GM19193 (cell line): Measurements from ENCODE around the gene SLC66A3.

ENCODE experiments used
- POLR2A ChIP-seq: IDR thresholded peaks from 4 replicates; pipeline ENCODE4 v1.6.1; 2011; ENCODE audit not compliant: insufficient read depth, insufficient read length; ENCODE audit errors: extremely low read depth

The SLC66A3 gene

GRCh38 chr2:11154016-11154922 is 998 bp upstream of the SLC66A3 start:
- no peak for TF ChIP-seq POLR2A

- peak; percentile 74 for TF ChIP-seq POLR2A
Measured at GRCh38 chr2:11154923-11155380, 315 bp upstream of the SLC66A3 start.

- no peak for TF ChIP-seq POLR2A
Measured at GRCh38 chr2:11156396-11157075, 1.3 kb downstream of the SLC66A3 start.

- no peak for TF ChIP-seq POLR2A
Measured at GRCh38 chr2:11157296-11157695, 2.0 kb downstream of the SLC66A3 start.

- TF ChIP-seq POLR2A, result no peak
Measured at GRCh38 chr2:11157731-11158130, 2.5 kb downstream of the SLC66A3 start.

GRCh38 chr2:11158916-11159573 is 3.8 kb downstream of the SLC66A3 start:
- TF ChIP-seq POLR2A, result no peak

- no peak for TF ChIP-seq POLR2A
Measured at GRCh38 chr2:11159574-11160170, 4.4 kb downstream of the SLC66A3 start.

GRCh38 chr2:11160256-11160655 is 5.0 kb downstream of the SLC66A3 start:
- no peak for TF ChIP-seq POLR2A

GRCh38 chr2:11160731-11161455 is 5.6 kb downstream of the SLC66A3 start:
- TF ChIP-seq POLR2A, result peak; percentile 44

- no peak for TF ChIP-seq POLR2A
Measured at GRCh38 chr2:11161747-11162146, 6.5 kb downstream of the SLC66A3 start.

- TF ChIP-seq POLR2A, result no peak
Measured at GRCh38 chr2:11163439-11164317, 8.4 kb downstream of the SLC66A3 start.

GRCh38 chr2:11166476-11166875 is 11.2 kb downstream of the SLC66A3 start:
- no peak for TF ChIP-seq POLR2A

- no peak for TF ChIP-seq POLR2A
Measured at GRCh38 chr2:11168488-11168887, 13.2 kb downstream of the SLC66A3 start.
